Esophagus squamous epithelium (tissue), 5 donors: ENCODE results near the gene TM4SF5. TPM values are rescaled to one million over a fixed set of nuclear protein-coding genes. Genes with fewer than 3 reads are reported as not detected.

ENCODE experiments used
- DNase-seq: peaks from one replicate; lab custom pipeline; 2025; lab: John Stamatoyannopoulos, UW
- H3K27ac ChIP-seq, 4 donors: fragments of 200-600 bp; sonication (generic); one replicate each; pipeline ENCODE4 v1.5.1; 2016 to 2019; ENCODE audit warnings: mild to moderate bottlenecking in 1 of 4
- H3K27me3 ChIP-seq, 4 donors: fragments of 200-600 bp; sonication (generic); 1 replicate in 3 of 4; 2 replicates in 1 of 4; pipeline versions ENCODE4 v1.5.1 to v1.6.0; 2017 to 2021; ENCODE audit warnings: antibody characterized with exemption in 1 of 4
- H3K36me3 ChIP-seq, 3 donors: fragments of 200-600 bp; sonication (generic); one replicate each; pipeline ENCODE4 v1.5.1; 2016 to 2019
- H3K4me1 ChIP-seq, 3 donors: fragments of 200-600 bp; sonication (generic); one replicate each; pipeline ENCODE4 v1.5.1; 2017 to 2019
- H3K4me3 ChIP-seq, 4 donors: fragments of 200-600 bp; sonication (generic); 1 replicate in 3 of 4; 2 replicates in 1 of 4; pipeline ENCODE4 v1.5.1; 2016 to 2019; ENCODE audit warnings: mild to moderate bottlenecking in 2 of 4, moderate library complexity in 1 of 4
- H3K9me3 ChIP-seq, 3 donors: fragments of 200-600 bp; sonication (generic); one replicate each; pipeline ENCODE4 v1.5.1; 2016 to 2019
- CTCF ChIP-seq, 6 experiments: fragments of 450-650 bp in 4 of 6; fragments of 200-600 bp in 2 of 6; sonication (generic) in 2 of 6; IDR thresholded peaks; one replicate each; pipeline ENCODE4 v1.5.1; 2016 to 2019; ENCODE audit warnings: antibody characterized with exemption in 6 of 6, mild to moderate bottlenecking in 4 of 6, moderate library complexity in 4 of 6
- POLR2A ChIP-seq, 4 donors: fragments of 450-650 bp; IDR thresholded peaks; one replicate each; pipeline ENCODE4 v1.6.1; 2017; ENCODE audit warnings: antibody characterized with exemption in 4 of 4, mild to moderate bottlenecking in 4 of 4, moderate library complexity in 3 of 4
- WGBS, 2 donors: methylation state at CpG; one replicate each; pipeline ENCODE4 v1.1.5; 2018; 5-methylcytosine and 5-hydroxymethylcytosine counted together
- intact Hi-C: fragments of 100-400 bp; cut with DNase I; formaldehyde crosslinking; loops from one replicate; pipeline ENCODE4 v1.15.0; 2022
- total RNA-seq, 4 donors: library from RNA; depleted of rRNA; stranded (reverse); fragments of >200 nt; gene quantifications; one replicate each; pipeline ENCODE4 v1.1.0, GENCODE V29; 2016
- donor health status: DM: yes; HTN: yes; CAD: no.

The TM4SF5 gene
- total RNA-seq, 4 donors from 2014 or later = not detected

GRCh38 chr17:4772235-4772613 lies 538 bp downstream of the TM4SF5 start:
- Histone ChIP-seq H3K27me3 (peaks cover 0 to 27% (median 0%) of the 10 kb centered on the region in 4 donors), H3K4me1 (no peaks in the 10 kb centered on the region), H3K9me3 (no peaks in the 10 kb centered on the region), H3K27ac (no peak overlapping the region), H3K4me3 (no peak overlapping the region), H3K36me3 (no peaks in the 10 kb centered on the region)
- intact Hi-C loops = no loop called here
- 55 to 60% methylated on average over 5 to 9 of the region's 10 CpGs for WGBS, 2 donors
- TF ChIP-seq CTCF (IDR thresholded peaks at IDR 0.05) = no peak
- no peak for TF ChIP-seq POLR2A (IDR thresholded peaks at IDR 0.05)
- DNase-seq = no peak

DNA sequence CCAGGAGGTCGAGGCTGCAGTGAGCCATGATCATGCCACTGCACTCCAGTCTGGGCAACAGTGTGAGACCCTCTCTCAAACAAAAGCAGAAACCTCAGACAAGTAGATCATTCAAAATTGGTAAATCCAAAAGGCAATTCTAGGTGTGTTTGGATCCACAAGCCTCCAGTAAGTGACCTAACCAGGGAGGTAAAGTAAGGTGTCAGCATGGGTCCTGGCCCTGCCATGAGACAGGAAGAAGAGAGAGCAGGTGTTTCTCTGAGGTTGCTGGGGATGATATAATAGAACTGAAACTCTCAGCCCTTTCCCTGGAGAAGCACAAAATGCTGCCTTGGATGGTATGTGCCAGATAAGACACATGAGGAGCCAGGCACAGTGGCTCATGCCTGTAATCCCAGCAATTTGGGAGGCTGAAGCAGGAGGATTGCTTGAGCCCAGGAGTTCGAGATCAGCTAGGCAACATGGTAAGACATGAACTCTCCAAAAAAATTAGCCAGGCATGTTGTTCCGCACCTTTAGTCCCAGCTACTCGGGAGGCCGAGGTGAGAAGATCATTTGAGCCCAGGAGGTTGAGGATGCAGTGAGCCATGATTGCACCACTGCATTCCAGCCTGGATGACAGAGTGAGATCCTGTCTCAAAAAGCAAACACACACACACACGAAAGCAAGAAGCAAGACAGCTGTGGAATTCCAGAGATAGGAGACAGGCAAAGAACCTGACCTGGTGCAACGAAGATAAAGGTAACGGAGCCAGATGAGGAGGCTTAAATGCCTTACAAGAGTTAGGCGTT lies 6.5 kb downstream of the TM4SF5 start:
- 60 to 64% methylated on average over 9 of the region's 9 CpGs for WGBS, 2 donors
- Histone ChIP-seq H3K27ac (no peak overlapping the region), H3K4me3 (no peak overlapping the region), H3K9me3 (no peaks in the 10 kb centered on the region), H3K36me3 (no peaks in the 10 kb centered on the region), H3K27me3 (peaks cover 0 to 55% (median 0%) of the 10 kb centered on the region in 4 donors), H3K4me1 (no peaks in the 10 kb centered on the region)
- intact Hi-C loops = no loop called here
- no peak for DNase-seq
- TF ChIP-seq CTCF (IDR thresholded peaks at IDR 0.05) (no peak), POLR2A (IDR thresholded peaks at IDR 0.05) (no peak)

- Histone ChIP-seq H3K4me1 (peaks cover under 1 to 5% (median 3%) of the 10 kb centered on the region in 3 donors), H3K4me3 (no peak overlapping the region), H3K36me3 (no peaks in the 10 kb centered on the region), H3K9me3 (no peaks in the 10 kb centered on the region), H3K27me3 (peaks cover 0 to 68% (median 0%) of the 10 kb centered on the region in 4 donors), H3K27ac (no peak overlapping the region)
- no peak for DNase-seq
- TF ChIP-seq POLR2A (IDR thresholded peaks at IDR 0.05) (no peak), CTCF (IDR thresholded peaks at IDR 0.05) (no peak)
- 77 to 87% methylated on average over 11 of the region's 11 CpGs for WGBS, 2 donors
- intact Hi-C loops = no loop called here
Measured at GRCh38 chr17:4780325-4780955, 8.8 kb downstream of the TM4SF5 start.

- no peak for DNase-seq
- H3K4me3 ChIP-seq = no peak overlapping the region
- H3K9me3 ChIP-seq = no peaks in the 10 kb centered on the region
- H3K27ac ChIP-seq = no peak overlapping the region
- H3K4me1 ChIP-seq = peaks cover 10 to 27% (median 22%) of the 10 kb centered on the region in 3 donors
- H3K36me3 ChIP-seq = no peaks in the 10 kb centered on the region
- 44% methylated on average over 5 of the region's 28 CpGs; no CpG with 5 or more reads in 1 of the 2 donors for WGBS, 2 donors
- TF ChIP-seq POLR2A (IDR thresholded peaks at IDR 0.05) (no peak), CTCF (IDR thresholded peaks at IDR 0.05) (no peak)
- H3K27me3 ChIP-seq = peaks cover 0 to 78% (median 0%) of the 10 kb centered on the region in 4 donors
- intact Hi-C loops = no loop called here
Measured at GRCh38 chr17:4782652-4783051, 11.0 kb downstream of the TM4SF5 start.
